ENCODE data around the gene TPO. TPM values are rescaled to one million over a fixed set of nuclear protein-coding genes. Genes with fewer than 3 reads are reported as not detected.

The TPO gene
- polyA plus RNA-seq, 1 donor from 2014 or later: not detected

- Histone ChIP-seq H2AFZ (ENCODE audit: low read depth, low read length) (no peak overlapping the region), H3K79me2 (replicated peaks; ENCODE audit: insufficient read depth, low read length) (no peaks in the 10 kb centered on the region), H4K20me1 (ENCODE audit: insufficient read depth) (no peaks in the 10 kb centered on the region)
Measured at GRCh38 chr2:1422131-1422530, 8.9 kb downstream of the TPO start.

GRCh38 chr2:1422716-1423285 is 9.5 kb downstream of the TPO start:
- Histone ChIP-seq H3K9ac (ENCODE audit: low read length) (no peak overlapping the region), H3F3A (ENCODE audit: insufficient read depth, low read length, poor library complexity, severe bottlenecking) (no peaks in the 10 kb centered on the region), H3K27me3 (ENCODE audit: insufficient read depth, low read depth, low read length) (no peaks in the 10 kb centered on the region), H3K27ac (ENCODE audit: low read length) (no peak overlapping the region), H2AFZ (ENCODE audit: low read depth, low read length) (no peak overlapping the region), H3K36me3 (ENCODE audit: insufficient read depth, low read length) (no peaks in the 10 kb centered on the region), H3K79me2 (replicated peaks; ENCODE audit: insufficient read depth, low read length) (no peaks in the 10 kb centered on the region), H3K4me2 (ENCODE audit: low read length) (no peak overlapping the region), H3K9me3 (ENCODE audit: low read length) (no peaks in the 10 kb centered on the region), H3K9me2 (ENCODE audit: insufficient read depth, low read length) (no peaks in the 10 kb centered on the region), H3K4me3 (ENCODE audit: low read length) (no peak overlapping the region), H4K20me1 (ENCODE audit: insufficient read depth) (no peaks in the 10 kb centered on the region)
- no peak for TF ChIP-seq EZH2 (IDR thresholded peaks at IDR 0.05; ENCODE audit: borderline replicate concordance, insufficient read depth, low read length, poor library complexity, severe bottlenecking)
- no peak for TF ChIP-seq EP300 (conservative IDR thresholded peaks at IDR 0.05; ENCODE audit: poor library complexity, severe bottlenecking)
- TF ChIP-seq TAF1 (IDR thresholded peaks at IDR 0.05; ENCODE audit: low read depth): no peak
- no peak for TF ChIP-seq RAD21 (conservative IDR thresholded peaks at IDR 0.05)
- no peak for TF ChIP-seq CTCF (IDR thresholded peaks at IDR 0.05; ENCODE audit: poor library complexity, severe bottlenecking)
- TF ChIP-seq POLR2AphosphoS5 (IDR thresholded peaks at IDR 0.05): no peak
- no peak for TF ChIP-seq MXI1 (conservative IDR thresholded peaks at IDR 0.05; ENCODE audit: poor library complexity, severe bottlenecking)

More at GRCh38 chr2:1422131-1422530, 8.9 kb downstream of the TPO start:
- no peaks in the 10 kb centered on the region for H3K36me3 ChIP-seq (ENCODE audit: insufficient read depth, low read length)
- H3K9ac ChIP-seq (ENCODE audit: low read length): no peak overlapping the region
- no peak overlapping the region for H3K27ac ChIP-seq (ENCODE audit: low read length)
- H3K9me3 ChIP-seq (ENCODE audit: low read length): no peaks in the 10 kb centered on the region
- TF ChIP-seq REST (IDR thresholded peaks at IDR 0.05; ENCODE audit: borderline replicate concordance) (no peak), POLR2AphosphoS5 (IDR thresholded peaks at IDR 0.05) (no peak), CTCF (IDR thresholded peaks at IDR 0.05; ENCODE audit: poor library complexity, severe bottlenecking) (no peak), EZH2 (IDR thresholded peaks at IDR 0.05; ENCODE audit: borderline replicate concordance, insufficient read depth, low read length, poor library complexity, severe bottlenecking) (no peak), SMC3 (conservative IDR thresholded peaks at IDR 0.05; ENCODE audit: poor library complexity) (no peak), EP300 (conservative IDR thresholded peaks at IDR 0.05; ENCODE audit: poor library complexity, severe bottlenecking) (no peak), TAF1 (IDR thresholded peaks at IDR 0.05; ENCODE audit: low read depth) (no peak), RAD21 (conservative IDR thresholded peaks at IDR 0.05) (no peak), MXI1 (conservative IDR thresholded peaks at IDR 0.05; ENCODE audit: poor library complexity, severe bottlenecking) (no peak)
- no peaks in the 10 kb centered on the region for H3K9me2 ChIP-seq (ENCODE audit: insufficient read depth, low read length)
- no peaks in the 10 kb centered on the region for H3F3A ChIP-seq (ENCODE audit: insufficient read depth, low read length, poor library complexity, severe bottlenecking)
- H3K27me3 ChIP-seq (ENCODE audit: insufficient read depth, low read depth, low read length): no peaks in the 10 kb centered on the region
- H3K4me2 ChIP-seq (ENCODE audit: low read length): no peak overlapping the region
- H3K4me3 ChIP-seq (ENCODE audit: low read length): no peak overlapping the region
